IMR-90 (cell line): ENCODE results near the gene NDUFA9. TPM values are rescaled to one million over a fixed set of nuclear protein-coding genes. Genes with fewer than 3 reads are reported as not detected.

Source experiments
- ATAC-seq: fragments of 200-7000 bp; cut with Tn5 transposase; 2 replicates; pipeline ENCODE4 v1.9.1; 2020; ENCODE audit warnings: low read depth, mild to moderate bottlenecking, moderate library complexity
- BruUV-seq: library from RNA; stranded (reverse); fragments of 400-500 nt; replicated peaks from 2 replicates; lab custom pipeline; 2021; lab: Mats Ljungman, UMichigan
- CTCF ChIA-PET: fragments of 300-600 bp; formaldehyde crosslinking; extraction: SDS; loops from one replicate; lab custom pipeline; 2021; ENCODE audit warnings: antibody characterized with exemption; lab: Yijun Ruan, JAX
- POLR2A ChIA-PET: fragments of 300-600 bp; sonication (Branson Sonifier 250); formaldehyde crosslinking; loops from one replicate; lab custom pipeline; 2022; ENCODE audit warnings: antibody characterized with exemption; ENCODE audit not compliant: unreplicated experiment; lab: Charles Lee
- DNase-seq: peaks from one replicate; pipeline ENCODE4 v3.0.0; 2013
- H2AFZ ChIP-seq: replicated peaks from 2 replicates; pipeline ENCODE3; 2013; ENCODE audit warnings: low read length, mild to moderate bottlenecking; ENCODE audit not compliant: poor library complexity
- H2AK5ac ChIP-seq: 2 replicates; pipeline ENCODE4 v1.6.1; 2013; ENCODE audit warnings: low read depth, low read length, inconsistent platforms
- H2AK9ac ChIP-seq: replicated peaks from 2 replicates; pipeline ENCODE3; 2013; ENCODE audit warnings: mild to moderate bottlenecking, low read depth, low read length, moderate library complexity; ENCODE audit not compliant: poor library complexity
- H2BK120ac ChIP-seq: 2 replicates; pipeline ENCODE4 v1.6.1; 2013; ENCODE audit warnings: low read depth, low read length, inconsistent platforms
- H2BK15ac ChIP-seq: 3 replicates; pipeline ENCODE4 v1.6.1; 2013; ENCODE audit warnings: low read depth, low read length, inconsistent platforms
- H2BK20ac ChIP-seq: 2 replicates; pipeline ENCODE4 v1.6.1; 2013; ENCODE audit warnings: low read depth, mild to moderate bottlenecking, inconsistent platforms, low read length, moderate library complexity
- H2BK5ac ChIP-seq: 2 replicates; pipeline ENCODE4 v1.6.1; 2013; ENCODE audit warnings: mild to moderate bottlenecking, low read depth, low read length, inconsistent platforms; ENCODE audit not compliant: poor library complexity, severe bottlenecking
- H3K14ac ChIP-seq: replicated peaks from 2 replicates; pipeline ENCODE4 v1.6.1; 2013; ENCODE audit warnings: low read depth, low read length, inconsistent platforms
- H3K18ac ChIP-seq: 2 replicates; pipeline ENCODE4 v1.6.1; 2013; ENCODE audit warnings: low read depth, low read length, control low read depth
- H3K23ac ChIP-seq: 2 replicates; pipeline ENCODE4 v1.6.1; 2013; ENCODE audit warnings: low read depth, low read length, inconsistent platforms
- H3K27ac ChIP-seq: 2 replicates; pipeline ENCODE4 v1.5.1; 2013; ENCODE audit warnings: mild to moderate bottlenecking, control low read depth, low read length; ENCODE audit not compliant: insufficient read depth
- H3K27me3 ChIP-seq: 2 replicates; pipeline ENCODE4 v1.6.1; 2013; ENCODE audit warnings: low read length; ENCODE audit not compliant: control insufficient read depth, insufficient read depth
- H3K36me3 ChIP-seq: 2 replicates; pipeline ENCODE4 v1.6.1; 2013; ENCODE audit warnings: low read length, mixed read lengths; ENCODE audit not compliant: control insufficient read depth, insufficient read depth
- H3K4ac ChIP-seq: 2 replicates; pipeline ENCODE4 v1.6.1; 2013; ENCODE audit warnings: low read depth, low read length, inconsistent platforms
- H3K4me1 ChIP-seq: 2 replicates; pipeline ENCODE4 v1.6.1; 2013; ENCODE audit warnings: low read length, mixed read lengths; ENCODE audit not compliant: control insufficient read depth, insufficient read depth
- H3K4me2 ChIP-seq: 2 replicates; pipeline ENCODE4 v1.6.1; 2013; ENCODE audit warnings: low read depth, mild to moderate bottlenecking, control low read depth, low read length, moderate library complexity
- H3K4me3 ChIP-seq: 2 replicates; pipeline ENCODE4 v1.5.1; 2013; ENCODE audit warnings: low read depth, mild to moderate bottlenecking, control low read depth, low read length, moderate library complexity; ENCODE audit not compliant: insufficient read depth
- H3K56ac ChIP-seq: 2 replicates; pipeline ENCODE4 v1.6.1; 2013; ENCODE audit warnings: low read length, inconsistent platforms; ENCODE audit not compliant: insufficient read depth; ENCODE audit errors: extremely low read depth
- H3K79me1 ChIP-seq, 2 experiments: 2 replicates each; pipeline ENCODE4 v1.6.1; 2013; ENCODE audit warnings: low read length in 2 of 2, inconsistent platforms in 1 of 2, low read depth in 1 of 2
- H3K9ac ChIP-seq: 2 replicates; pipeline ENCODE4 v1.6.1; 2013; ENCODE audit warnings: low read depth, low read length, control low read depth
- H3K9me1 ChIP-seq: 2 replicates; pipeline ENCODE4 v1.6.1; 2013; ENCODE audit warnings: low read length, inconsistent platforms; ENCODE audit not compliant: insufficient read depth
- H3K9me3 ChIP-seq: 2 replicates; pipeline ENCODE4 v1.6.1; 2013; ENCODE audit warnings: low read length; ENCODE audit not compliant: control insufficient read depth, insufficient read depth
- H4K20me1 ChIP-seq: 2 replicates; pipeline ENCODE4 v1.6.1; 2013; ENCODE audit warnings: low read length, inconsistent platforms; ENCODE audit not compliant: insufficient read depth
- H4K5ac ChIP-seq: 2 replicates; pipeline ENCODE4 v1.6.1; 2013; ENCODE audit warnings: mild to moderate bottlenecking, low read depth, low read length, control low read depth
- H4K8ac ChIP-seq, 2 experiments: 2 replicates each; pipeline ENCODE4 v1.6.1; 2013; ENCODE audit warnings: low read depth in 2 of 2, low read length in 2 of 2, control low read depth in 1 of 2, inconsistent platforms in 1 of 2
- H4K91ac ChIP-seq: 2 replicates; pipeline ENCODE4 v1.6.1; 2013; ENCODE audit warnings: low read depth, low read length, inconsistent platforms; ENCODE audit not compliant: insufficient read depth
- RAD21 ChIP-seq: IDR thresholded peaks from 2 replicates; pipeline ENCODE4 v1.6.1; 2012; ENCODE audit warnings: low read length, improper control_type of control experiment
- RCOR1 ChIP-seq: IDR thresholded peaks from 2 replicates; pipeline ENCODE4 v1.6.1; 2012; ENCODE audit warnings: mild to moderate bottlenecking, low read length, improper control_type of control experiment; ENCODE audit not compliant: insufficient replicate concordance
- WGBS, 2 experiments: methylation state at CpG; one replicate each; pipeline versions ENCODE4 v1.1.5 to v1.1.7; 2013; ENCODE audit warnings: missing lambda C conversion rate in 2 of 2; ENCODE audit not compliant: insufficient read length in 1 of 2; ENCODE audit errors: extremely low coverage in 2 of 2; 5-methylcytosine and 5-hydroxymethylcytosine counted together
- dilution Hi-C: fragments of 300-500 bp; cut with HindIII; formaldehyde crosslinking; loops from one replicate; pipeline ENCODE4 v1.14.3; 2018; ENCODE audit warnings: low sequenced_read_pairs; ENCODE audit not compliant: unreplicated experiment
- in situ Hi-C: fragments of 300-500 bp; cut with MboI; formaldehyde crosslinking; loops from 3 replicates; pipeline ENCODE4 v1.14.3; 2019; ENCODE audit warnings: low sequenced_read_pairs, inconsistent platforms, mixed read lengths
- intact Hi-C: fragments of 100-400 bp; cut with micrococcal nuclease; formaldehyde crosslinking; loops from 2 replicates; pipeline ENCODE4 v1.10.0; 2022
- polyA plus RNA-seq, 3 experiments: library from polyadenylated mRNA; depleted of rRNA; stranded (reverse); fragments of >200 nt; gene quantifications; 2 replicates each; pipeline ENCODE4 v1.2.3, GENCODE V29; 2012; ENCODE audit warnings: low replicate concordance in 1 of 3
- total RNA-seq: library from RNA; depleted of rRNA; stranded (reverse); fragments of >200 nt; gene quantifications from 2 replicates; pipeline ENCODE4 v1.2.3, GENCODE V29; 2012

NDUFA9 gene
- total and polyA plus RNA-seq, 2 of the 4 experiments (the other 2 are of a cell fraction): 71.0 to 124 TPM

DNA sequence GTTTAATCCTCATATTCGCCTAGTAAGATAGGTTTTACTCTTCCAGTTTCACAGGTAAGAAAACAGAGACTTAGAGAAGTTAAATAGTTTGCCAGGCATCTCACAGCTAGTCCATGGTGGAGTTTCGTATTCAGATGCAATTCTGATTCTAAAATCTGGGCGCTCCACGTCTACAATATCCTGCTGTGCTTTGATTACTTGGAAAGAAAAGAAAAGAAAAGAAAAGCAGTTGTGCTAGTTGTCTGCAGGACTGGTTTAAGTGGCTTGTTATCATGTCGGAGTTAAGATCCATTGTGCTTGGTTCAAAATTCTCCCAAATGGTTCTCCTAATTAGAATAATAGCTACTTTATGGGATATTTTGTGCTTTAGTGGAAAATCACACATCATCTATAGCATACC lies 18.7 kb upstream of the NDUFA9 start:
- Histone ChIP-seq H3K14ac (no peak overlapping the region), H2BK5ac (no peak overlapping the region), H2AFZ (no peak overlapping the region), H4K8ac (no peak overlapping the region), H3K4me3 (no peak overlapping the region), H3K4me1 (no peaks in the 10 kb centered on the region), H4K5ac (no peak overlapping the region), H3K9me3 (no peaks in the 10 kb centered on the region), H3K18ac (no peak overlapping the region), H2BK20ac (no peak overlapping the region), H4K20me1 (no peaks in the 10 kb centered on the region), H4K91ac (no peak overlapping the region), H2BK120ac (no peak overlapping the region), H3K79me1 (no peaks in the 10 kb centered on the region), H3K27me3 (peaks cover 3% of the 10 kb centered on the region; the same call in 1 of the 2 replicates), H2AK9ac (no peak overlapping the region), H2AK5ac (no peak overlapping the region), H3K9ac (no peak overlapping the region), H2BK15ac (no peak overlapping the region), H3K9me1 (no peaks in the 10 kb centered on the region), H3K4ac (no peak overlapping the region), H3K27ac (no peak overlapping the region), H3K4me2 (no peak overlapping the region), H3K56ac (no peak overlapping the region), H3K23ac (no peak overlapping the region), H3K36me3 (no peaks in the 10 kb centered on the region)
- no peak for TF ChIP-seq RCOR1
- no peak for TF ChIP-seq RAD21
- ChIA-PET POLR2A (no interaction called here), CTCF (no interaction called here)
- in situ Hi-C loops (no loop called here), dilution Hi-C loops (no loop called here), intact Hi-C loops (no loop called here)
- ATAC-seq (no peak), DNase-seq (no peak)
- WGBS, 2 experiments: 11% methylated on average over 3 of the region's 5 CpGs; no CpG with 5 or more reads in 1 of the 2 experiments
- BruUV-seq: no TSS peak
